Tibial artery (tissue), 4 donors: ENCODE data around the gene ATP9A.

Experiments used
- DNase-seq, 2 donors: peaks; one replicate each; pipeline ENCODE4 v3.0.0-alpha.2; 2019
- H3K27ac ChIP-seq, 2 donors: fragments of 200-600 bp; sonication (generic) in 1 of 2; 1 replicate in 1 of 2; 2 replicates in 1 of 2; pipeline ENCODE4 v1.5.1; 2018 to 2019; ENCODE audit warnings: mild to moderate bottlenecking in 1 of 2
- H3K27me3 ChIP-seq, 2 donors: fragments of 200-600 bp; sonication (generic) in 1 of 2; one replicate each; pipeline versions ENCODE4 v1.5.1 to v1.6.0; 2016 to 2019
- H3K36me3 ChIP-seq, 3 donors: fragments of 200-600 bp; sonication (generic) in 2 of 3; one replicate each; pipeline ENCODE4 v1.5.1; 2016 to 2019; ENCODE audit warnings: mild to moderate bottlenecking in 2 of 3
- H3K4me1 ChIP-seq, 4 donors: fragments of 200-600 bp; sonication (generic) in 2 of 4; 1 replicate in 3 of 4; 2 replicates in 1 of 4; pipeline ENCODE4 v1.5.1; 2016 to 2019
- H3K4me3 ChIP-seq, 2 donors: fragments of 200-600 bp; sonication (generic) in 1 of 2; 1 replicate in 1 of 2; 2 replicates in 1 of 2; pipeline ENCODE4 v1.5.1; 2018 to 2019; ENCODE audit warnings: mild to moderate bottlenecking in 2 of 2
- H3K9me3 ChIP-seq, 3 donors: fragments of 200-600 bp; sonication (generic) in 1 of 3; one replicate each; pipeline ENCODE4 v1.5.1; 2016 to 2019
- CTCF ChIP-seq, 2 experiments: fragments of 200-600 bp in 1 of 2; fragments of 450-650 bp in 1 of 2; IDR thresholded peaks; one replicate each; pipeline ENCODE4 v1.5.1; 2017 to 2019; ENCODE audit warnings: antibody characterized with exemption in 2 of 2, mild to moderate bottlenecking in 1 of 2, moderate library complexity in 1 of 2
- intact Hi-C: fragments of 100-400 bp; cut with DNase I; formaldehyde crosslinking; loops from one replicate; pipeline ENCODE4 v1.15.0; 2023; ENCODE audit warnings: low total_unique reads

Gene ATP9A

GRCh38 chr20:51593584-51593983 is 174.6 kb downstream of the ATP9A start:
- Histone ChIP-seq H3K27ac (no peak overlapping the region), H3K27me3 (no peaks in the 10 kb centered on the region), H3K9me3 (no peaks in the 10 kb centered on the region), H3K4me1 (peaks cover 0 to 15% (median 5%) of the 10 kb centered on the region in 4 donors), H3K36me3 (peaks cover 0 to 14% (median 5%) of the 10 kb centered on the region in 3 donors), H3K4me3 (no peak overlapping the region)
- no peak for DNase-seq
- TF ChIP-seq CTCF (IDR thresholded peaks at IDR 0.05), result no peak
- intact Hi-C loops, result loop anchor here (5.0 to 10.0 kb wide), 2 partner anchors 211 to 609 kb away; no protein-coding TSS in a partner anchor

GRCh38 chr20:51592564-51592963 is 175.6 kb downstream of the ATP9A start:
- Histone ChIP-seq H3K36me3 (peaks cover 0 to 5% (median 0%) of the 10 kb centered on the region in 3 donors), H3K4me3 (no peak overlapping the region), H3K27me3 (no peaks in the 10 kb centered on the region), H3K4me1 (peaks cover 0 to 15% (median 5%) of the 10 kb centered on the region in 4 donors), H3K27ac (no peak overlapping the region), H3K9me3 (no peaks in the 10 kb centered on the region)
- intact Hi-C loops, result loop anchor here (5.0 to 10.0 kb wide), 2 partner anchors 210 to 608 kb away; no protein-coding TSS in a partner anchor
- no peak for DNase-seq
- no peak for TF ChIP-seq CTCF (IDR thresholded peaks at IDR 0.05)

- no peak for TF ChIP-seq CTCF (IDR thresholded peaks at IDR 0.05)
- Histone ChIP-seq H3K27me3 (no peaks in the 10 kb centered on the region), H3K27ac (no peak overlapping the region), H3K9me3 (no peaks in the 10 kb centered on the region), H3K4me3 (no peak overlapping the region), H3K4me1 (peaks cover 0 to 15% (median 5%) of the 10 kb centered on the region in 4 donors), H3K36me3 (peaks cover 0 to 2% (median 0%) of the 10 kb centered on the region in 3 donors)
- DNase-seq, result no peak
- intact Hi-C loops, result loop anchor here (5.0 to 10.0 kb wide), 2 partner anchors 210 to 607 kb away; no protein-coding TSS in a partner anchor
These were observed 176.3 kb downstream of the ATP9A start for GRCh38 chr20:51591871-51592270.

GRCh38 chr20:51588762-51589161 is 179.4 kb downstream of the ATP9A start:
- no peak overlapping the region for H3K27ac ChIP-seq
- no peaks in the 10 kb centered on the region for H3K27me3 ChIP-seq
- no peak overlapping the region for H3K4me3 ChIP-seq
- no peak for DNase-seq
- H3K4me1 ChIP-seq, result peaks cover 0 to 3% (median 0%) of the 10 kb centered on the region in 4 donors
- no peaks in the 10 kb centered on the region for H3K9me3 ChIP-seq
- H3K36me3 ChIP-seq, result no peaks in the 10 kb centered on the region
- intact Hi-C loops, result no loop called here
- TF ChIP-seq CTCF (IDR thresholded peaks at IDR 0.05), result no peak

- no peak for DNase-seq
- Histone ChIP-seq H3K36me3 (no peaks in the 10 kb centered on the region), H3K4me1 (no peaks in the 10 kb centered on the region), H3K9me3 (no peaks in the 10 kb centered on the region), H3K27ac (no peak overlapping the region), H3K27me3 (no peaks in the 10 kb centered on the region), H3K4me3 (no peak overlapping the region)
- TF ChIP-seq CTCF (IDR thresholded peaks at IDR 0.05), result no peak
- intact Hi-C loops, result no loop called here
These were observed 181.0 kb downstream of the ATP9A start for GRCh38 chr20:51587145-51587544.

GRCh38 chr20:51586005-51586440 is 182.2 kb downstream of the ATP9A start:
- Histone ChIP-seq H3K27ac (no peak overlapping the region), H3K9me3 (no peaks in the 10 kb centered on the region), H3K4me3 (no peak overlapping the region), H3K4me1 (no peaks in the 10 kb centered on the region), H3K27me3 (no peaks in the 10 kb centered on the region), H3K36me3 (no peaks in the 10 kb centered on the region)
- intact Hi-C loops, result no loop called here
- TF ChIP-seq CTCF (IDR thresholded peaks at IDR 0.05), result no peak
- no peak for DNase-seq
